Stimulated activated naive B cell treated with anti-CD40 and anti-IgM and Interleukin-4, amounts not matched to agents 10 μg/mL and 1 μg/mL and 100 μg/mL, for 72 hours (primary cell): ENCODE data around the gene CCNL1.

Source experiments
- ATAC-seq, 2 donors: fragments of 150-1000 bp; cut with Tn5 transposase; replicated peaks; 2 replicates each; pipeline ENCODE4 v1.10.0; 2021; ENCODE audit warnings: moderate library complexity in 1 of 2
- DNase-seq: peaks from one replicate; pipeline ENCODE4 v3.0.0; 2021
- H3K27ac Mint-ChIP-seq: one replicate; pipeline ENCODE4 v1.8.0; 2022; ENCODE audit warnings: mild to moderate bottlenecking, mixed read lengths
- H3K27me3 Mint-ChIP-seq, 2 donors: one replicate each; pipeline ENCODE4 v1.8.0; 2022; ENCODE audit warnings: mixed read lengths in 2 of 2
- H3K36me3 Mint-ChIP-seq, 2 donors: one replicate each; pipeline ENCODE4 v1.8.0; 2022; ENCODE audit warnings: mixed read lengths in 2 of 2, mild to moderate bottlenecking in 1 of 2
- H3K4me1 Mint-ChIP-seq, 2 donors: one replicate each; pipeline ENCODE4 v1.8.0; 2022; ENCODE audit warnings: mixed read lengths in 2 of 2, mild to moderate bottlenecking in 1 of 2
- H3K4me3 Mint-ChIP-seq, 2 donors: one replicate each; pipeline ENCODE4 v1.8.0; 2022; ENCODE audit warnings: mild to moderate bottlenecking in 2 of 2, mixed read lengths in 2 of 2, moderate library complexity in 1 of 2
- H3K9me3 Mint-ChIP-seq, 2 donors: one replicate each; pipeline ENCODE4 v1.8.0; 2022; ENCODE audit warnings: mixed read lengths in 2 of 2, mild to moderate bottlenecking in 1 of 2

Gene CCNL1

GRCh38 chr3:157129803-157130466 is 30.0 kb downstream of the CCNL1 start:
- Mint-ChIP-seq H3K36me3 (no peaks in the 10 kb centered on the region), H3K27me3 (no peaks in the 10 kb centered on the region), H3K4me3 (peak overlapping the region; percentile 42 to 50), H3K9me3 (no peaks in the 10 kb centered on the region), H3K4me1 (peaks cover 22 to 36% of the 10 kb centered on the region in 2 donors), H3K27ac (peak overlapping the region; percentile 81)
- DNase-seq (no peak), ATAC-seq (no peak)

GRCh38 chr3:157128771-157129681 is 30.9 kb downstream of the CCNL1 start:
- Mint-ChIP-seq H3K4me1 (peaks cover 22 to 36% of the 10 kb centered on the region in 2 donors), H3K36me3 (no peaks in the 10 kb centered on the region), H3K4me3 (peak overlapping the region in 1 of 2 donors; percentile 30), H3K27ac (peak overlapping the region; percentile 83), H3K27me3 (no peaks in the 10 kb centered on the region), H3K9me3 (no peaks in the 10 kb centered on the region)
- ATAC-seq = peak; percentile 51 to 58
- DNase-seq = no peak

GRCh38 chr3:157127831-157128767 is 31.8 kb downstream of the CCNL1 start:
- Mint-ChIP-seq H3K9me3 (no peaks in the 10 kb centered on the region), H3K4me3 (no peak overlapping the region), H3K27ac (peak overlapping the region; percentile 81), H3K4me1 (peaks cover 22 to 36% of the 10 kb centered on the region in 2 donors), H3K36me3 (no peaks in the 10 kb centered on the region), H3K27me3 (no peaks in the 10 kb centered on the region)
- ATAC-seq (peak; percentile 59 to 74), DNase-seq (no peak)

GRCh38 chr3:157127268-157127667 is 32.7 kb downstream of the CCNL1 start:
- DNase-seq = no peak
- H3K36me3 Mint-ChIP-seq = no peaks in the 10 kb centered on the region
- H3K9me3 Mint-ChIP-seq = no peaks in the 10 kb centered on the region
- H3K27ac Mint-ChIP-seq = no peak overlapping the region
- no peak for ATAC-seq
- H3K27me3 Mint-ChIP-seq = no peaks in the 10 kb centered on the region
- H3K4me3 Mint-ChIP-seq = no peak overlapping the region
- H3K4me1 Mint-ChIP-seq = peaks cover 22 to 36% of the 10 kb centered on the region in 2 donors

- DNase-seq (no peak), ATAC-seq (no peak)
- Mint-ChIP-seq H3K36me3 (no peaks in the 10 kb centered on the region), H3K9me3 (no peaks in the 10 kb centered on the region), H3K4me3 (no peak overlapping the region), H3K27me3 (no peaks in the 10 kb centered on the region), H3K27ac (no peak overlapping the region), H3K4me1 (peaks cover 22 to 34% of the 10 kb centered on the region in 2 donors)
These were observed 33.6 kb downstream of the CCNL1 start for GRCh38 chr3:157126365-157126764.

- Mint-ChIP-seq H3K27me3 (peaks cover under 1 to 2% of the 10 kb centered on the region in 2 donors), H3K4me1 (peaks cover 16 to 22% of the 10 kb centered on the region in 2 donors), H3K4me3 (no peak overlapping the region), H3K36me3 (no peaks in the 10 kb centered on the region), H3K9me3 (no peaks in the 10 kb centered on the region), H3K27ac (no peak overlapping the region)
- ATAC-seq (no peak), DNase-seq (no peak)
These were observed 34.8 kb downstream of the CCNL1 start for GRCh38 chr3:157125101-157125500.

- Mint-ChIP-seq H3K36me3 (no peaks in the 10 kb centered on the region), H3K4me1 (peaks cover 1 to 7% of the 10 kb centered on the region in 2 donors), H3K27ac (no peak overlapping the region)
These were observed 36.3 kb downstream of the CCNL1 start for GRCh38 chr3:157123621-157124020.

GRCh38 chr3:157122832-157123427 is 37.0 kb downstream of the CCNL1 start:
- no peaks in the 10 kb centered on the region for H3K36me3 Mint-ChIP-seq
- ATAC-seq = no peak
- H3K4me3 Mint-ChIP-seq = no peak overlapping the region
- peaks cover 6 to 10% of the 10 kb centered on the region in 2 donors for H3K27me3 Mint-ChIP-seq
- no peak overlapping the region for H3K27ac Mint-ChIP-seq
- H3K4me1 Mint-ChIP-seq = peaks cover 0 to under 1% of the 10 kb centered on the region in 2 donors
- DNase-seq = no peak
- H3K9me3 Mint-ChIP-seq = no peaks in the 10 kb centered on the region

More at GRCh38 chr3:157123621-157124020, 36.3 kb downstream of the CCNL1 start:
- ATAC-seq (no peak), DNase-seq (no peak)
- peaks cover 6 to 10% of the 10 kb centered on the region in 2 donors for H3K27me3 Mint-ChIP-seq
- no peak overlapping the region for H3K4me3 Mint-ChIP-seq
- no peaks in the 10 kb centered on the region for H3K9me3 Mint-ChIP-seq

GRCh38 chr3:157122116-157122515 is 37.8 kb downstream of the CCNL1 start:
- no peaks in the 10 kb centered on the region for H3K36me3 Mint-ChIP-seq
- H3K9me3 Mint-ChIP-seq = no peaks in the 10 kb centered on the region
- ATAC-seq (no peak), DNase-seq (no peak)
- H3K27ac Mint-ChIP-seq = no peak overlapping the region
- H3K4me3 Mint-ChIP-seq = no peak overlapping the region
- peaks cover 6 to 10% of the 10 kb centered on the region in 2 donors for H3K27me3 Mint-ChIP-seq
- no peaks in the 10 kb centered on the region for H3K4me1 Mint-ChIP-seq

- H3K27ac Mint-ChIP-seq = no peak overlapping the region
- H3K4me3 Mint-ChIP-seq = no peak overlapping the region
- no peaks in the 10 kb centered on the region for H3K36me3 Mint-ChIP-seq
These were observed 38.4 kb downstream of the CCNL1 start for GRCh38 chr3:157121522-157121921.

GRCh38 chr3:157120071-157120892 is 39.7 kb downstream of the CCNL1 start:
- Mint-ChIP-seq H3K27ac (no peak overlapping the region), H3K4me1 (no peaks in the 10 kb centered on the region), H3K4me3 (no peak overlapping the region), H3K27me3 (peaks cover 6 to 10% of the 10 kb centered on the region in 2 donors), H3K36me3 (no peaks in the 10 kb centered on the region), H3K9me3 (no peaks in the 10 kb centered on the region)
- DNase-seq (no peak), ATAC-seq (no peak)

More at GRCh38 chr3:157121522-157121921, 38.4 kb downstream of the CCNL1 start:
- no peak for DNase-seq
- no peak for ATAC-seq
- H3K9me3 Mint-ChIP-seq = no peaks in the 10 kb centered on the region
- peaks cover 6 to 10% of the 10 kb centered on the region in 2 donors for H3K27me3 Mint-ChIP-seq
- no peaks in the 10 kb centered on the region for H3K4me1 Mint-ChIP-seq

- Mint-ChIP-seq H3K27me3 (peaks cover 6 to 10% of the 10 kb centered on the region in 2 donors), H3K4me3 (no peak overlapping the region), H3K4me1 (no peaks in the 10 kb centered on the region), H3K27ac (no peak overlapping the region), H3K9me3 (no peaks in the 10 kb centered on the region), H3K36me3 (no peaks in the 10 kb centered on the region)
- DNase-seq (no peak), ATAC-seq (no peak)
These were observed 40.5 kb downstream of the CCNL1 start for GRCh38 chr3:157119369-157119951.
